ENCODE measurements around the gene LLGL1.

LLGL1 gene

GRCh38 chr17:18280249-18280648 is 54.8 kb downstream of the LLGL1 start:
- DNase-seq = no peak

- no peak for DNase-seq
Measured at GRCh38 chr17:18280766-18281371, 55.4 kb downstream of the LLGL1 start.

- no peak for DNase-seq
Measured at GRCh38 chr17:18281788-18282187, 56.4 kb downstream of the LLGL1 start.

GRCh38 chr17:18285296-18285695 is 59.9 kb downstream of the LLGL1 start:
- DNase-seq = no peak

- DNase-seq = no peak
Measured at GRCh38 chr17:18291718-18292540, 66.5 kb downstream of the LLGL1 start.
